Lung microvascular endothelial cell (primary cell): ENCODE data around the gene AFMID. TPM values are rescaled to one million over a fixed set of nuclear protein-coding genes. Genes with fewer than 3 reads are reported as not detected.

ENCODE experiments used
- DNase-seq, 2 donors: peaks; one replicate each; pipeline versions ENCODE4 v3.0.0 to v3.0.0-alpha.2; 2010; ENCODE audit warnings: low read depth in 2 of 2
- total RNA-seq: library from RNA; depleted of rRNA; stranded (reverse); fragments of >200 nt; gene quantifications from 2 replicates; pipeline ENCODE4 v1.2.1, GENCODE V29; 2014

The AFMID gene
- total RNA-seq, 1 donor from 2014 or later = 78.6 TPM

- peak; percentile 41 to 77 for DNase-seq
Observed at GRCh38 chr17:78223061-78223460, 35.9 kb downstream of the AFMID start.

GRCh38 chr17:78223765-78224164, 36.6 kb downstream of the AFMID start:
- DNase-seq = no peak

DNA sequence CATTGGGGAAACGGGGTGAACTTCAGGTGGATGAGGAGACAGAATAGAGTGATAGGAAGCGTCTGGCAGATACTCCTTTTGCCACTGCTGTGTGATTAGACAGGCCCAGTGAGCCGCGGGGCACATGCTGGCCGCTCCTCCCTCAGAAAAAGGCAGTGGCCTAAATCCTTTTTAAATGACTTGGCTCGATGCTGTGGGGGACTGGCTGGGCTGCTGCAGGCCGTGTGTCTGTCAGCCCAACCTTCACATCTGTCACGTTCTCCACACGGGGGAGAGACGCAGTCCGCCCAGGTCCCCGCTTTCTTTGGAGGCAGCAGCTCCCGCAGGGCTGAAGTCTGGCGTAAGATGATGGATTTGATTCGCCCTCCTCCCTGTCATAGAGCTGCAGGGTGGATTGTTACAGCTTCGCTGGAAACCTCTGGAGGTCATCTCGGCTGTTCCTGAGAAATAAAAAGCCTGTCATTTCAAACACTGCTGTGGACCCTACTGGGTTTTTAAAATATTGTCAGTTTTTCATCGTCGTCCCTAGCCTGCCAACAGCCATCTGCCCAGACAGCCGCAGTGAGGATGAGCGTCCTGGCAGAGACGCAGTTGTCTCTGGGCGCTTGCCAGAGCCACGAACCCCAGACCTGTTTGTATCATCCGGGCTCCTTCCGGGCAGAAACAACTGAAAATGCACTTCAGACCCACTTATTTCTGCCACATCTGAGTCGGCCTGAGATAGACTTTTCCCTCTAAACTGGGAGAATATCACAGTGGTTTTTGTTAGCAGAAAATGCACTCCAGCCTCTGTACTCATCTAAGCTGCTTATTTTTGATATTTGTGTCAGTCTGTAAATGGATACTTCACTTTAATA, 37.3 kb downstream of the AFMID start:
- DNase-seq = peak in 1 of 2 donors; percentile 59

DNA sequence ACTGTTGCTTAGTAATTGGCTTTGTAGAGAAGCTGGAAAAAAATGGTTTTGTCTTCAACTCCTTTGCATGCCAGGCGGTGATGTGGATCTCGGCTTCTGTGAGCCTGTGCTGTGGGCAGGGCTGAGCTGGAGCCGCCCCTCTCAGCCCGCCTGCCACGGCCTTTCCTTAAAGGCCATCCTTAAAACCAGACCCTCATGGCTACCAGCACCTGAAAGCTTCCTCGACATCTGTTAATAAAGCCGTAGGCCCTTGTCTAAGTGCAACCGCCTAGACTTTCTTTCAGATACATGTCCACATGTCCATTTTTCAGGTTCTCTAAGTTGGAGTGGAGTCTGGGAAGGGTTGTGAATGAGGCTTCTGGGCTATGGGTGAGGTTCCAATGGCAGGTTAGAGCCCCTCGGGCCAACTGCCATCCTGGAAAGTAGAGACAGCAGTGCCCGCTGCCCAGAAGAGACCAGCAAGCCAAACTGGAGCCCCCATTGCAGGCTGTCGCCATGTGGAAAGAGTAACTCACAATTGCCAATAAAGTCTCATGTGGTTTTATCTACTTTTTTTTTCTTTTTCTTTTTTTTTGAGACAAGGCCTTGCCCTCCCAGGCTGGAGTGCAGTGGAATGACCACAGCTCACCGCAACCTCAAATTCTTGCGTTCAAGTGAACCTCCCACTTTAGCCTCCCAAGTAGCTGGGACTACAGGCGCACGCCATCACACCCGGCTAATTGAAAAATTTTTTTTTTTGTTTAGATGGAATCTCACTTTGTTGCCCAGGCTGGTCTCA, 38.1 kb downstream of the AFMID start:
- DNase-seq = no peak

DNA sequence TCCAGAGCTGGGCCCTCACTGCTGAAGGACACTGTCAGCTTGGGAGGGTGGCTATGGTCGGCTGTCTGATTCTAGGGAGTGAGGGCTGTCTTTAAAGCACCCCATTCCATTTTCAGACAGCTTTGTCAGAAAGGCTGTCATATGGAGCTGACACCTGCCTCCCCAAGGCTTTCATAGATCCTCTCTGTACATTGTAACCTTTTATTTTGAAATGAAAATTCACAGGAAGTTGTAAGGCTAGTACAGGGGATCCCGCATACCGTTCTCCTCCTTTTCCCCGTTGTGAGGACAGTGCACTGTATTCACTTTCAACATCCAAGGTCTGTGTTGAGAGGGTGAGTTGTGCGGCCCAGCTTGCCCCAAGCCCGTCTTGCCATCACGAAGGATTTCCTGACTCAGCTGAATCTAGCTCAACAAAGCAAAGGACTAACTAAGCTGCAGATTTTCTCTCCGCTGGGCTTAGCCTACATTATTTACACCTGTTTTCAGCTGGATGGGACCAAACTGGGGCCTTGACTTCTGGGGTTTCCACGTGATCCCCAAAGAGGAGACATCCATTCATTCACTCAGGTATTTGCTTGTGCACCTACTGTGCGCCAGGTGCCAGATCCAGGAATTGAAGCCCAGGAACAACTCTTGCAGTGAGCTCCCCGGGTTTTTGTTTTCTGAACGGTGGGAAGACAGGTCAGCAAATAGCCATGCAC, 39.0 kb downstream of the AFMID start:
- DNase-seq = no peak

DNA sequence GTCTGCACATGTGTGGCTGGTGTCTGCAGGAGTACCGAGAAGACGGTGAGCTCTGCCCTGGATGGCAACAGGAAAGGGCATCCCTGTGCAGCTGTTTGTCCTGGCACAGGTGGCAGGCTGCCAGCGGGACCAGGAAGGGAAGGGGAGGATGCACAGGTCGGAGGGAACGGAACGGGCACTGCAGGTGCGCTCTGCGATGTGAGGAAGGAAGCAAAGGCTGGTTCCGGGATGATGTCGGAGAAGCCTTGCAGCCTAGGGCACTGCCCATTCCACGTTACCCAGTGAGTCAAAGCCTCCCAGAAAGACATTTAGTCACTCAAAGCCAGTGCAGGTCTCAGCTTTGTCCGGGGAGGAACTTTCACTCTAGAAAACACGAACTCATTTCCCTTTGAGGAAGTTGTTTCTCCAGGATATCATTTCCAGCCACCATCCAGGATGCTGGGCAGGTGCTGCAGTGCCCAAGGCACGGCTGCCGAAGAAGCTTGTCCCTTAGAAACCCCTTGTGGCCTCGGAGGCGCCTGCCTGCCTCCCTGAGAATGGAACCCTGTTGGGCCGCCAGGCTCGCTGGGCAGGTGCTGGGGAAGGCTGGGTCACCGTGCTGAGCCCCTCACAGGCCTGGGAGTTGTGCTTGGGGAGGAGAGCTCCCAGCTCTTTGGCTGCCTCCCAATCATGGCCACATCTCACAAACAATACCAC, 39.7 kb downstream of the AFMID start:
- peak in 1 of 2 donors; percentile 31 for DNase-seq

GRCh38 chr17:78227455-78227916, 40.3 kb downstream of the AFMID start:
- DNase-seq = peak; percentile 16 to 51

DNA sequence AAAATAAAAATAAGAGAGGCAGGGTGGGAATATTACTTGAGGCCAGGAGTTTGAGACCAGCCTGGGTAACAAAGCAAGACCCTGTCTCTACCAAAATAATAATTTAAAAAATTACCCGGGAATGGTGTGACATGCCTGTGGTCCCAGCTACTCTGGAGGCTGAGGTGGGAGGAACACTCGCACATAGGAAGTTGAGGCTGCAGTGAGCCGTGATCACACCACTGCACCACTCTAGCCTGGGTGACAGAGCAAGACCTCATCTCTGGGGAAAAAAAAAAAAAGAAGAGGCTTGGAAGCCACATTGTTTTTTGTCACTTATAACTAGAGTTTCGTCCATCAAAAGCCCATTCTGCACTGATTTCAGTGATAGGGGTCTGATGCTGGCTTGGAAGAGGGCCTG, 41.0 kb downstream of the AFMID start:
- DNase-seq = no peak

DNA sequence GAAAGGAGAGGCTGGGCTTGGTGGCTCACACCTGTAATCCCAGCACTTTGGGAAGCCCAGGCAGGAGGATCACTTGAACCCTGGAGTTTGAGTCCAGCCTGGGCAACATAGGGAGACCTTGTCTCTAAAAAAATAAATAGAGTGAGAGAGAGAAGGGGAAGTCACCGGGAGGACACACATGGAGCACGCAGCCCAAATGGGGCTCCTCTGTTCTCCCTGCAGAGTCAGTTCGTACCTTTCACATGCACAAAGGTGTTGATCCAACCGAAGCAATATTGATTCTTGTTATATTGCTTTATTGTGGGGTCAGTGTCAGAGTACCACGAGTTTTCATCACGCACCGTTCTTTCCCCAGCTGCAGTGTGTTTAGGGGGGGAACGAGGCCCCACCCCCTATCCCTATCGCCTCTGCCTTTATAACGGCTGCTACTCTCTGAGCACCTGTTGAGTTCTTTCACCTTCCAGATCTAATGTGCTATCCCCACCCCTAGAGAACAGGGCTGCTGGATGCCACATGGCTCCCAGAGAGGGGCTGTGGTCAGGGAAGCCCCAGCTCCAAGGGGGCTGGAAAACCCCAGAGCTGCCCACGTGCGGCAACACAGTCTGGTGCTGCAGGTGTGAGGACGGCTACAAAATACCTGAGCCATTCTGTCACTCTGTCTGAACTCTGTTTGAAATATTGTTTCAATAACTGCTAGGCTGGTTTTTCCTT, 43.2 kb downstream of the AFMID start:
- DNase-seq = no peak

- no peak for DNase-seq
Observed at GRCh38 chr17:78230996-78231935, 44.1 kb downstream of the AFMID start, which contains the start of gene TMEM235. Gene TMEM235 (plus strand): TSS chr17:78231631. CDS start chr17:78232024, 393 bp downstream.

DNA sequence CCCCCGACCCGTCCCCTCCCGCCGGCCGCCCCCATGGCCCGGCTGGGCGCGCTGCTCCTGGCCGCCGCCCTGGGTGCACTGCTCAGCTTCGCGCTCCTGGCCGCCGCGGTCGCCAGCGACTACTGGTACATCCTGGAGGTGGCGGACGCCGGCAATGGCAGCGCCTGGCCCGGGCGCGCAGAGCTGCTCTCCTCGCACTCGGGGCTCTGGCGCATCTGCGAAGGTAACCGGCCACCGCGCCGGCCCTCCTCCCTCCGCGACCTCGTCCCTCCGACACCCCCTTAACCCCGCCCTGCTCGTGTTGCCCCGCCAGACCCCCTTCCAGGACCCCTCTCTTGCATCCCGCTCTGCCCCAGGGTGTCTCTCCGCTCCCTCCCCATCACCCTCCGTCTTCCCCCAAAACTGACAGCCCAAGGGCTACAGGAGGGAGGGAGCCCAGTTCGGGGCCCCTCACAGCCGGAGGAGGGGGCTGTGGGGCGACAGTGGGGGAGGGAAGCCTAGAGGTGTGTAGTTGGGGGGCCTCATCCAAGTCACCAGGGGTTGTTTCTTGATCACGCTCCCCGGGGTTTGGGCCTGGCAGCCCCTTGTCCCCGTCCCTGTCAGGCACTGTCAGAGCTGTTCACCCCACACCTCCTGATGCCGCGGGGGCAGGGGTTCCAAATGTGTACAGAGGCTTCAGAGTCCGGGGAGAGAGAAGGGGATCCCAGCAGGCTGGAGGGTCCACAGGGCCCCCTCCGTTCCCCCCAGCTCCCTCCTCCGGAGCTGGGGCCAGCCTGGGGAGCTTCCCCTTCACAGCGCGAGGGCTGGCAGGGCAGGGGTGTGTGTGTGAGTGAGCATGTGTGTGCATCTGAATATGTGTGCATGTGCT, 45.1 kb downstream of the AFMID start:
- peak in 1 of 2 donors; percentile 46 for DNase-seq

- DNase-seq = no peak
Observed at GRCh38 chr17:78232859-78233173, 45.7 kb downstream of the AFMID start.

DNA sequence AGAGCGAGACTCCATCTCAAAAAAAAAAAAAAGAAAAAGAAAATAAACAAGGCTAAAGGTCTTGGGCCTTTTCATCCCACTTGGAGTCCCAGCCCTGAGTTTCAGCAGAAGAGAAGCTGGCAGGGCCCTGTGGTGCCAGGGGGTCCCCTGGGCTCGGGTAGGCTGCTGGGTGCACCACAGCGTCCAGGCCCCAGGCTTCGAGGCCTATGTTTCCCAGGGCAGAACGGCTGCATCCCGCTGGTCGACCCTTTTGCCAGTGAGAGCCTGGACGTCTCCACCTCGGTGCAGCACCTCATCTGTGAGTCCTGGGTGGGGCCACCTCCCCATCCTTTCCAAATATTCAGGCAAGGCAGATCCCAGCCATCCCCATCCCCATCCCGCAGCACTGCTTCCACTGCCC, 46.5 kb downstream of the AFMID start:
- DNase-seq = no peak

- DNase-seq = no peak
Observed at GRCh38 chr17:78234261-78234865, 47.2 kb downstream of the AFMID start.

DNA sequence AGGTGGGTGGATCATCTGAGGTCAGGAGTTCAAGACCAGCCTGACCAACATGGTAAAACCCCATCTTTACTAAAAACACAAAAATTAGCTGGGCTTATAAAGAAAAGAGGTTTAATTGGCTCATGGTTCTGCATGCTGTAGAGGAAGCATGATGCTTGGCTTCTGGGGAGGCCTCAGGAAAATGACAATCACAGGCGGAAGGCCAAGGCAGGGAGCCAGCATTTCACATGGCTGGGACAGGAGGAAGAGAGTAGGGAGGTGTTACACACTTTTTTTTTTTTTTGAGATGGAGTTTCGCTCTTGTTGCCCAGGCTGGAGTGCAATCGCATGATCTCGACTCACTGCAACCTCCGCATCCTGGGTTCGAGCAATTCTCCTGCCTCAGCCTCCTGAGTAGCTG, 47.9 kb downstream of the AFMID start:
- DNase-seq = peak; percentile 79 to 96

- no peak for DNase-seq
Observed at GRCh38 chr17:78235885-78236284, 48.7 kb downstream of the AFMID start.

GRCh38 chr17:78236362-78237127, 49.4 kb downstream of the AFMID start:
- no peak for DNase-seq
